Small intestine (tissue), 7 donors: ENCODE data around the gene PCDHGC4. TPM values are rescaled to one million over a fixed set of nuclear protein-coding genes. Genes with fewer than 3 reads are reported as not detected.
A peak's percentile ranks its signal among the peaks of the same experiment; 100 is the strongest.

Experiments used
- DNase-seq, 2 donors: peaks; one replicate each; pipeline versions ENCODE4 v3.0.0 to v3.0.0-alpha.2; 2013
- FAIRE-seq: peaks from 2 replicates; lab custom pipeline; 2012; peaks lifted over from hg19 to GRCh38; lab: Jason Lieb, UNC
- H3K27ac ChIP-seq, 3 donors: one replicate each; pipeline ENCODE4 v1.5.1; 2013; ENCODE audit warnings: low read length in 2 of 3, mild to moderate bottlenecking in 2 of 3, control low read depth in 1 of 3, inconsistent platforms in 1 of 3, low read depth in 1 of 3, moderate library complexity in 1 of 3
- H3K27me3 ChIP-seq, 3 donors: one replicate each; pipeline ENCODE4 v1.6.1; 2013; ENCODE audit warnings: low read length in 3 of 3, inconsistent platforms in 1 of 3; ENCODE audit not compliant: control insufficient read depth in 3 of 3, insufficient read depth in 3 of 3
- H3K36me3 ChIP-seq, 3 donors: one replicate each; pipeline ENCODE4 v1.6.1; 2013; ENCODE audit warnings: low read length in 3 of 3, inconsistent platforms in 1 of 3, low read depth in 1 of 3, mild to moderate bottlenecking in 1 of 3, moderate library complexity in 1 of 3; ENCODE audit not compliant: control insufficient read depth in 3 of 3, insufficient read depth in 2 of 3
- H3K4me1 ChIP-seq, 3 donors: one replicate each; pipeline ENCODE4 v1.6.1; 2013; ENCODE audit warnings: low read length in 2 of 3, inconsistent platforms in 1 of 3, low read depth in 1 of 3, mild to moderate bottlenecking in 1 of 3, moderate library complexity in 1 of 3; ENCODE audit not compliant: control insufficient read depth in 3 of 3, insufficient read depth in 2 of 3
- H3K4me3 ChIP-seq, 3 donors: one replicate each; pipeline ENCODE4 v1.5.1; 2013; ENCODE audit warnings: low read length in 3 of 3, control low read depth in 1 of 3, inconsistent platforms in 1 of 3, low read depth in 1 of 3, mild to moderate bottlenecking in 1 of 3, moderate library complexity in 1 of 3
- H3K9me3 ChIP-seq, 2 donors: one replicate each; pipeline ENCODE4 v1.6.1; 2013; ENCODE audit warnings: low read depth in 1 of 2, low read length in 1 of 2; ENCODE audit not compliant: control insufficient read depth in 2 of 2, insufficient read depth in 1 of 2
- WGBS, 3 donors: extraction: QIAGEN DNeasy Blood & Tissue Kit; methylation state at CpG; one replicate each; pipeline ENCODE4 v1.1.7; 2013; 5-methylcytosine and 5-hydroxymethylcytosine counted together
- polyA plus RNA-seq, 4 donors: library from polyadenylated mRNA; stranded (reverse) in 3 of 4; unstranded in 1 of 4; fragments of 200-250 nt in 3 of 4; fragments of 120-200 nt in 1 of 4; gene quantifications; one replicate each; pipeline versions ENCODE4 v1.2.1 to v1.2.3, GENCODE V29; 2013
- donor health status: healthy with polysubstance abuse.
- donor health status: control.
- donor health status: control.
- donor health status: Bipolar disorder and iron deficiency.
- donor health status: healthy.

PCDHGC4 gene
- polyA plus RNA-seq, 4 donors, result 0.34 TPM; not detected in 2

- no peaks in the 10 kb centered on the region for H3K9me3 ChIP-seq
- FAIRE-seq, result no peak
- peaks cover 0 to 38% (median 0%) of the 10 kb centered on the region in 3 donors for H3K36me3 ChIP-seq
- H3K27me3 ChIP-seq, result peaks cover 0 to 2% (median 0%) of the 10 kb centered on the region in 3 donors
- WGBS, 3 donors, result 86 to 94% (median 92%) methylated on average over 14 of the region's 14 CpGs
- H3K4me3 ChIP-seq, result no peak overlapping the region
- no peak for DNase-seq
- H3K4me1 ChIP-seq, result peaks cover 0 to 37% (median 0%) of the 10 kb centered on the region in 3 donors
- no peak overlapping the region for H3K27ac ChIP-seq
Measured at GRCh38 chr5:141510850-141511601, 26.2 kb downstream of the PCDHGC4 start.

GRCh38 chr5:141511771-141512325, 27.0 kb downstream of the PCDHGC4 start:
- no peaks in the 10 kb centered on the region for H3K9me3 ChIP-seq
- FAIRE-seq (no peak), DNase-seq (no peak)
- H3K4me1 ChIP-seq, result peaks cover 0 to 37% (median 0%) of the 10 kb centered on the region in 3 donors
- peaks cover 0 to 2% (median 0%) of the 10 kb centered on the region in 3 donors for H3K27me3 ChIP-seq
- H3K27ac ChIP-seq, result no peak overlapping the region
- WGBS, 3 donors, result 62 to 69% (median 69%) methylated on average over 4 of the region's 4 CpGs
- peaks cover 0 to 44% (median 4%) of the 10 kb centered on the region in 3 donors for H3K36me3 ChIP-seq
- no peak overlapping the region for H3K4me3 ChIP-seq

- DNase-seq (peak; percentile 62 to 85), FAIRE-seq (no peak)
- Histone ChIP-seq H3K27me3 (peaks cover 0 to 2% (median 0%) of the 10 kb centered on the region in 3 donors), H3K9me3 (no peaks in the 10 kb centered on the region), H3K4me3 (peak overlapping the region in 1 of 3 donors; percentile 68), H3K4me1 (peaks cover 0 to 36% (median 0%) of the 10 kb centered on the region in 3 donors), H3K27ac (peak overlapping the region in 2 of 3 donors; percentile 8 to 80), H3K36me3 (peaks cover 0 to 47% (median 9%) of the 10 kb centered on the region in 3 donors)
- 7 to 56% (median 50%) methylated on average over 24 to 28 of the region's 28 CpGs for WGBS, 3 donors
Measured at GRCh38 chr5:141512390-141512910, 27.6 kb downstream of the PCDHGC4 start.

- H3K4me1 ChIP-seq, result peaks cover 0 to 29% (median 0%) of the 10 kb centered on the region in 3 donors
- peak overlapping the region in 2 of 3 donors; percentile 24 to 68 for H3K4me3 ChIP-seq
- H3K27me3 ChIP-seq, result peaks cover 0 to 2% (median 0%) of the 10 kb centered on the region in 3 donors
- no peaks in the 10 kb centered on the region for H3K9me3 ChIP-seq
- WGBS, 3 donors, result 4 to 62% (median 50%) methylated on average over 42 to 43 of the region's 43 CpGs
- H3K27ac ChIP-seq, result peak overlapping the region in 2 of 3 donors; percentile 76 to 80
- DNase-seq, result peak in 1 of 2 donors; percentile 49
- no peak for FAIRE-seq
- H3K36me3 ChIP-seq, result peaks cover 0 to 52% (median 12%) of the 10 kb centered on the region in 3 donors
Measured at GRCh38 chr5:141512911-141513626, 28.2 kb downstream of the PCDHGC4 start.

GRCh38 chr5:141513627-141514329, 28.9 kb downstream of the PCDHGC4 start:
- H3K36me3 ChIP-seq, result peaks cover 0 to 57% (median 12%) of the 10 kb centered on the region in 3 donors
- H3K4me3 ChIP-seq, result peak overlapping the region in 1 of 3 donors; percentile 68
- H3K27ac ChIP-seq, result peak overlapping the region in 2 of 3 donors; percentile 76 to 80
- H3K27me3 ChIP-seq, result peaks cover 0 to 2% (median 0%) of the 10 kb centered on the region in 3 donors
- WGBS, 3 donors, result 20 to 65% (median 64%) methylated on average over 28 to 29 of the region's 29 CpGs
- H3K4me1 ChIP-seq, result peaks cover 0 to 24% (median 0%) of the 10 kb centered on the region in 3 donors
- DNase-seq (peak; percentile 8 to 61), FAIRE-seq (no peak)
- H3K9me3 ChIP-seq, result no peaks in the 10 kb centered on the region

- Histone ChIP-seq H3K36me3 (peaks cover 0 to 55% (median 15%) of the 10 kb centered on the region in 3 donors), H3K4me3 (peak overlapping the region in 1 of 3 donors; percentile 68), H3K9me3 (no peaks in the 10 kb centered on the region), H3K4me1 (peaks cover 0 to 18% (median 0%) of the 10 kb centered on the region in 3 donors), H3K27ac (peak overlapping the region in 2 of 3 donors; percentile 38 to 80), H3K27me3 (peaks cover 0 to 2% (median 0%) of the 10 kb centered on the region in 3 donors)
- DNase-seq, result no peak
- no peak for FAIRE-seq
- WGBS, 3 donors, result 74 to 84% (median 80%) methylated on average over 6 of the region's 6 CpGs
Measured at GRCh38 chr5:141514330-141515133, 29.7 kb downstream of the PCDHGC4 start.

- Histone ChIP-seq H3K4me1 (peaks cover 0 to 18% (median 0%) of the 10 kb centered on the region in 3 donors), H3K4me3 (no peak overlapping the region), H3K36me3 (peaks cover 0 to 54% (median 18%) of the 10 kb centered on the region in 3 donors), H3K27me3 (peaks cover 0 to 2% (median 0%) of the 10 kb centered on the region in 3 donors), H3K27ac (no peak overlapping the region), H3K9me3 (no peaks in the 10 kb centered on the region)
- WGBS, 3 donors, result 83 to 97% (median 95%) methylated on average over 3 of the region's 3 CpGs
- DNase-seq, result no peak
- no peak for FAIRE-seq
Measured at GRCh38 chr5:141515141-141515540, 30.3 kb downstream of the PCDHGC4 start.
